ENCODE measurements around the gene PDE4A. TPM values are rescaled to one million over a fixed set of nuclear protein-coding genes. Genes with fewer than 3 reads are reported as not detected.

Gene PDE4A
- total and polyA plus RNA-seq, 2 of the 13 experiments (the other 11 are each of a cell fraction or from before 2014, with no cell fraction given): 1.1 to 4.1 TPM

GRCh38 chr19:10502524-10503001 is 82.2 kb downstream of the PDE4A start (continued):
- no peak for TF ChIP-seq HNF4G (IDR thresholded peaks at IDR 0.05; ENCODE audit: borderline replicate concordance, low read depth, low read length)
- TF ChIP-seq HNF4G (CRISPR knock-in tag; IDR thresholded peaks at IDR 0.05; ENCODE audit: borderline replicate concordance, low read depth): peak; percentile 55; the same call in 1 of the 2 replicates
- peak; percentile 78 for TF ChIP-seq PATZ1 (CRISPR knock-in tag; IDR thresholded peaks at IDR 0.05)
- TF ChIP-seq BRF2 (CRISPR knock-in tag; IDR thresholded peaks at IDR 0.05): no peak; the same call in 1 of the 2 replicates
- peak; percentile 67; the same call in 1 of the 2 replicates for TF ChIP-seq ZNF841 (CRISPR knock-in tag; IDR thresholded peaks at IDR 0.05; ENCODE audit: borderline replicate concordance)
- 0 out of 2 replicates have a peak, but pooled peaks have one; percentile 21 for TF ChIP-seq ZSCAN21 (CRISPR knock-in tag; IDR thresholded peaks at IDR 0.05; ENCODE audit: borderline replicate concordance)
- TF ChIP-seq AHDC1 (CRISPR knock-in tag; IDR thresholded peaks at IDR 0.05; ENCODE audit: borderline replicate concordance): 0 out of 2 replicates have a peak, but pooled peaks have one; percentile 34
- peak; percentile 87 for TF ChIP-seq ZNF740 (CRISPR knock-in tag; IDR thresholded peaks at IDR 0.05)
- TF ChIP-seq ZNF777 (CRISPR knock-in tag; IDR thresholded peaks at IDR 0.05): 0 out of 2 replicates have a peak, but pooled peaks have one; percentile 5
- TF ChIP-seq KLF15 (CRISPR knock-in tag; IDR thresholded peaks at IDR 0.05; ENCODE audit: borderline replicate concordance): 0 out of 2 replicates have a peak, but pooled peaks have one; percentile 3
- no peak for TF ChIP-seq GLMP (CRISPR knock-in tag; IDR thresholded peaks at IDR 0.05; ENCODE audit: borderline replicate concordance)
- no peak; the same call in 1 of the 2 replicates for TF ChIP-seq DZIP1 (CRISPR knock-in tag; IDR thresholded peaks at IDR 0.05)
- peak; percentile 68; the same call in 1 of the 2 replicates for TF ChIP-seq TARDBP (CRISPR knock-in tag; IDR thresholded peaks at IDR 0.05)
- TF ChIP-seq SMAD1 (CRISPR knock-in tag; IDR thresholded peaks at IDR 0.05; ENCODE audit: borderline replicate concordance, low read depth): peak; percentile 66; the same call in 1 of the 2 replicates
